RWPE2 (cell line): ENCODE results near the gene DPF3.

Experiments used
- ATAC-seq: fragments of 200-7000 bp; cut with Tn5 transposase; 3 replicates; pipeline ENCODE4 v1.9.1; 2021; ENCODE audit warnings: low read depth
- DNase-seq: peaks from one replicate; pipeline ENCODE4 v3.0.0-alpha.2; 2020; ENCODE audit warnings: low spot score
- H3K27ac ChIP-seq: fragments of 450-650 bp; 2 replicates; pipeline ENCODE4 v1.5.1; 2017; ENCODE audit warnings: mild to moderate bottlenecking; ENCODE audit not compliant: poor library complexity, severe bottlenecking
- H3K27me3 ChIP-seq: fragments of 250-450 bp; sonication (Bioruptor Pico); 2 replicates; pipeline ENCODE4 v1.5.1; 2021; ENCODE audit warnings: mild to moderate bottlenecking, moderate library complexity; ENCODE audit not compliant: insufficient read depth, poor library complexity, severe bottlenecking
- H3K36me3 ChIP-seq: fragments of 250-450 bp; sonication (Bioruptor Pico); 2 replicates; pipeline ENCODE4 v1.5.1; 2020; ENCODE audit warnings: low read depth, mild to moderate bottlenecking, moderate library complexity
- H3K4me1 ChIP-seq: fragments of 250-450 bp; sonication (Bioruptor Pico); 2 replicates; pipeline ENCODE4 v1.5.1; 2021; ENCODE audit warnings: mild to moderate bottlenecking, moderate library complexity; ENCODE audit not compliant: insufficient read depth, poor library complexity, severe bottlenecking
- H3K4me3 ChIP-seq: fragments of 250-450 bp; sonication (Bioruptor Pico); 2 replicates; pipeline ENCODE4 v1.5.1; 2021; ENCODE audit warnings: mild to moderate bottlenecking, moderate library complexity; ENCODE audit not compliant: severe bottlenecking
- H3K9me3 ChIP-seq: fragments of 250-450 bp; sonication (Bioruptor Pico); 2 replicates; pipeline ENCODE4 v1.5.1; 2021; ENCODE audit warnings: mild to moderate bottlenecking, moderate library complexity; ENCODE audit not compliant: severe bottlenecking
- TF ChIP-seq, protein P1 (sequence below): fragments of 450-650 bp; IDR thresholded peaks from one replicate; pipeline ENCODE4 v1.5.1; 2017; ENCODE audit warnings: mild to moderate bottlenecking, moderate library complexity; ENCODE audit not compliant: poor library complexity, severe bottlenecking

DPF3 gene

DNA sequence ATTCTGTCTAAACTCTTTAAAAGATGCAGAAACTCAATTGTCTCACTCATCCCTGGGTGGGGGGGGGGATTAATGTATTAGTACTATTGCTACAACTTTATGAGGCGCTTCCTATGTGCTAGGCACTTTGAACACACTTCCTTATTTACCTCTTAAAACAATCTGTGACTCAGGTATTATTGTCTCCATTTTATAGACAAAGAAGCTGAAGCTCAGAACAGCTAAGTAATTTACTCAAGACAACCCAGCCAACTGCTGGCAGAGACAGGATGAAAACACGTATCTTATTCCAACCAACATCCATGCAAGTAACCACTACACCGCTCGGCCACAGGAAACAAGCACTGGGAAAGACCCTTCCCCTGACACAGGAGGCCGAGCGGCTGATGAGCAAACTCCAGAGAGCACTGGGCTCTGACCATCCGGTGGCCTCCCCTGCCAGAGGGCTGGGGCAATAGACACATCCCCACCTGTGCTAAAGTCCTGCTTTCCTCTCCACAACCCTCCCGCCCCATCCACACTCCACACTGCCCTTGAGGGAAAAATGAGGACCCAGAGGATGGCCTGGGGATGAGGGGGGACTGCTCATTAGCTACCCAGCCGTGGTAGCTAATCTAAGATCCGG lies 244.2 kb downstream of the DPF3 start:
- no peak for DNase-seq

DNA sequence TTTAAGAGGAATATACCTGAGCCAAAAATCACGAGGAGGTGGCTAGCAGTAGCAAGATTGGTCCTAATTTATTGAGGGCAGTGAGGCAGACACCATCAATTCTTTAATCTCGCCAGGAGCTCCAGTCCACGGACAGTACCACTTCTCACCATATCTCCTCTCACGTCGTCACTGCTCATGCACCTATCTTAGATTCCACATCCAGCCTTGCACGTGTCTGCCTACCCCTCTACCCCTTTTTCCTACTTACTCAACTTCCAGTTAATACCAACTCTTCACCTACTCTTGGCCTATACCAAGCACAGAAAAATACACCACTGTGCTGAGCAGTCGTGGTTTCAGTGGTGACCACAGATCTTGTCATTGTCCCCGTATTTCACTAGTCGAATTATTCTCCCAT lies 246.1 kb downstream of the DPF3 start:
- ATAC-seq, result no peak
- Histone ChIP-seq H3K36me3 (no peaks in the 10 kb centered on the region), H3K27ac (no peak overlapping the region), H3K9me3 (no peaks in the 10 kb centered on the region), H3K4me3 (no peak overlapping the region), H3K27me3 (no peaks in the 10 kb centered on the region), H3K4me1 (peaks cover 11% of the 10 kb centered on the region)
- no peak for DNase-seq
- TF ChIP-seq, protein P1, sequence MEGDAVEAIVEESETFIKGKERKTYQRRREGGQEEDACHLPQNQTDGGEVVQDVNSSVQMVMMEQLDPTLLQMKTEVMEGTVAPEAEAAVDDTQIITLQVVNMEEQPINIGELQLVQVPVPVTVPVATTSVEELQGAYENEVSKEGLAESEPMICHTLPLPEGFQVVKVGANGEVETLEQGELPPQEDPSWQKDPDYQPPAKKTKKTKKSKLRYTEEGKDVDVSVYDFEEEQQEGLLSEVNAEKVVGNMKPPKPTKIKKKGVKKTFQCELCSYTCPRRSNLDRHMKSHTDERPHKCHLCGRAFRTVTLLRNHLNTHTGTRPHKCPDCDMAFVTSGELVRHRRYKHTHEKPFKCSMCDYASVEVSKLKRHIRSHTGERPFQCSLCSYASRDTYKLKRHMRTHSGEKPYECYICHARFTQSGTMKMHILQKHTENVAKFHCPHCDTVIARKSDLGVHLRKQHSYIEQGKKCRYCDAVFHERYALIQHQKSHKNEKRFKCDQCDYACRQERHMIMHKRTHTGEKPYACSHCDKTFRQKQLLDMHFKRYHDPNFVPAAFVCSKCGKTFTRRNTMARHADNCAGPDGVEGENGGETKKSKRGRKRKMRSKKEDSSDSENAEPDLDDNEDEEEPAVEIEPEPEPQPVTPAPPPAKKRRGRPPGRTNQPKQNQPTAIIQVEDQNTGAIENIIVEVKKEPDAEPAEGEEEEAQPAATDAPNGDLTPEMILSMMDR, result no peak

More for the DNA sequence above, 244.2 kb downstream of the DPF3 start:
- H3K27me3 ChIP-seq, result no peaks in the 10 kb centered on the region
- TF ChIP-seq, protein P1, result no peak
- no peaks in the 10 kb centered on the region for H3K36me3 ChIP-seq
- no peaks in the 10 kb centered on the region for H3K4me1 ChIP-seq
- ATAC-seq, result no peak
- no peak overlapping the region for H3K4me3 ChIP-seq
- no peak overlapping the region for H3K27ac ChIP-seq
- H3K9me3 ChIP-seq, result no peaks in the 10 kb centered on the region

DNA sequence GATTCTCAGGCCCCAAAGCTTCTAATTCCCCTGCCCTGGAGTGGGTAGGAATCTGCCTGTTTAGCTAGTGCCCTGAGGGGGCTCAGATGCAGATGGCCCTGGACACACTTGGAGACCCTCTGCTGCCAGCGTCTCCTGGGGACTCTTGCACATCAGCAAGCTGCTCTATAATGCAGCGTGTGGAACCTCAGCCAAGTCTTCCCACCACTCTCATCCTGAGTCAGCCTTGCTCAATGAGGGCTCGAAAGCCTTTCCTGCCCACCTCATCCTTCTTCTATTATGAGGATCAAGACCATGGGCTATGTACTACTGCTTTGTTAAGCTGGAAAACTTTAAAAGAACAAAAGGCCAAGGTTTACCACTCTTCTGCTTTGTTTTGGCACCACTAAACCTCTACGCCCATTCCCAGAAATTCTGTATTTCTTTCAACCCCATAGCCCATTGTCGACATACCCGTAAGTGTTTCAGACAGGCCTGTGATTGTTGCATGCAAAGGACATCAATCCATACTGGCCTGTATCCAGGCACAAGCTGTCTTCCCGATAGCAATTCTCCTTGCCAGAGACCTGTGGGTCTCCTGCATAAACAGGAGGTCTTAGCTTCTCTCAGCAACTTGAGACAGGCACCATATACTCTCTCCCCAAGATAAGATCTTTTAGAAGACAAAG lies 246.9 kb downstream of the DPF3 start:
- TF ChIP-seq, protein P1, result no peak
- Histone ChIP-seq H3K4me1 (peaks cover 13% of the 10 kb centered on the region), H3K27me3 (no peaks in the 10 kb centered on the region), H3K27ac (no peak overlapping the region), H3K9me3 (no peaks in the 10 kb centered on the region), H3K36me3 (no peaks in the 10 kb centered on the region), H3K4me3 (no peak overlapping the region)
- DNase-seq (no peak), ATAC-seq (no peak)

DNA sequence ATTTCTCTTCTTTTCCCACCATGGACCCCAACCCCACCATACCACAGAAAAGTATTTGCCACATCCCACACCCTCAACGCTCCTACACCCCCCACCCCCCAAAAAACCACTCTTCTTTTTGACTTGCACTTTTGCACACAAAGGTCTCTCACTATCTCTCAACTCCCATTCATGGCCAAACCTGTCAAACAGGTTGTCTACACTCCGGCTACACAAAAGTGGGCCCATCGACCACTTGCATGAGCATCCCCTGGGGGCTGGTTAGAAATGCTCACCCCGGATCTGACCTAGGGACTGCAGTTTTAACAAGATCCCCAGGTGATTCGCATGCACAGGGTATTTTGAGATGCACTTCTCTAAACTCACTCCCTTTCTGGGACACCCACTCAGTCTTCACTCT lies 248.2 kb downstream of the DPF3 start:
- Histone ChIP-seq H3K27me3 (no peaks in the 10 kb centered on the region), H3K27ac (no peak overlapping the region), H3K4me3 (no peak overlapping the region), H3K9me3 (no peaks in the 10 kb centered on the region), H3K4me1 (peaks cover 13% of the 10 kb centered on the region), H3K36me3 (no peaks in the 10 kb centered on the region)
- DNase-seq (no peak), ATAC-seq (no peak)
- TF ChIP-seq, protein P1, result no peak
